ENCODE data around the gene SUPT3H. TPM values are rescaled to one million over a fixed set of nuclear protein-coding genes. Genes with fewer than 3 reads are reported as not detected.

Gene SUPT3H
- total RNA-seq, 1 experiment from 2014 or later: 3.6 TPM

- no TSS peak for BruUV-seq (replicated peaks)
- Histone ChIP-seq H3K27ac (ENCODE audit: low read length) (no peak overlapping the region), H2AFZ (ENCODE audit: low read length) (no peak overlapping the region), H3K9me2 (replicated peaks; ENCODE audit: low read length) (no peaks in the 10 kb centered on the region), H4K20me1 (ENCODE audit: low read length) (no peaks in the 10 kb centered on the region), H3K4me3 (ENCODE audit: low read length) (no peak overlapping the region), H3K4me1 (ENCODE audit: insufficient read depth, low read length) (peaks cover 5% of the 10 kb centered on the region), H3K9ac (ENCODE audit: low read length) (no peak overlapping the region), H3K27me3 (ENCODE audit: low read length) (no peaks in the 10 kb centered on the region), H3K4me2 (ENCODE audit: low read length) (no peak overlapping the region), H3F3A (ENCODE audit: low read length, unreplicated experiment) (no peaks in the 10 kb centered on the region), H3K36me3 (ENCODE audit: low read depth, low read length) (no peaks in the 10 kb centered on the region), H3K79me2 (ENCODE audit: low read length) (no peaks in the 10 kb centered on the region), H3K9me3 (ENCODE audit: low read length) (no peaks in the 10 kb centered on the region)
- ChIA-PET CTCF (no interaction called here), POLR2A (ENCODE audit: unreplicated experiment) (no interaction called here)
- TF ChIP-seq CTCF (conservative IDR thresholded peaks at IDR 0.05; ENCODE audit: low read depth, low read length): no peak
- TF ChIP-seq EZH2 (IDR thresholded peaks at IDR 0.05; ENCODE audit: low read length, unreplicated experiment): no peak
- TF ChIP-seq EZH2phosphoT487 (IDR thresholded peaks at IDR 0.05; ENCODE audit: borderline replicate concordance, low read length): no peak
- DNase-seq: peak; percentile 11
- intact Hi-C loops (cut with micrococcal nuclease): loop anchor here (10.0 kb wide), 1 partner anchor 151 kb away; no protein-coding TSS in a partner anchor
- peak; percentile 94 for ATAC-seq
Observed at GRCh38 chr6:44826025-44826676, 551.6 kb downstream of the SUPT3H start.

- no peaks in the 10 kb centered on the region for H4K20me1 ChIP-seq (ENCODE audit: low read length)
- H3K9ac ChIP-seq (ENCODE audit: low read length): no peak overlapping the region
- POLR2A ChIA-PET (ENCODE audit: unreplicated experiment): interaction anchor here (0.6 kb wide), 1 partner anchor 402 kb away, joined by 4 read pairs; no protein-coding TSS in a partner anchor
- H3K4me2 ChIP-seq (ENCODE audit: low read length): no peak overlapping the region
- no peak for DNase-seq
- no peaks in the 10 kb centered on the region for H3K9me2 ChIP-seq (replicated peaks; ENCODE audit: low read length)
- H3K36me3 ChIP-seq (ENCODE audit: low read depth, low read length): no peaks in the 10 kb centered on the region
- no peaks in the 10 kb centered on the region for H3F3A ChIP-seq (ENCODE audit: low read length, unreplicated experiment)
- H3K27ac ChIP-seq (ENCODE audit: low read length): no peak overlapping the region
- H3K4me1 ChIP-seq (ENCODE audit: insufficient read depth, low read length): peaks cover 5% of the 10 kb centered on the region
- no peaks in the 10 kb centered on the region for H3K79me2 ChIP-seq (ENCODE audit: low read length)
- intact Hi-C loops (cut with micrococcal nuclease): loop anchor here (10.0 kb wide), 1 partner anchor 150 kb away; no protein-coding TSS in a partner anchor
- H3K27me3 ChIP-seq (ENCODE audit: low read length): no peaks in the 10 kb centered on the region
- H2AFZ ChIP-seq (ENCODE audit: low read length): no peak overlapping the region
- no TSS peak for BruUV-seq (replicated peaks)
- CTCF ChIA-PET: no interaction called here
- TF ChIP-seq EZH2 (IDR thresholded peaks at IDR 0.05; ENCODE audit: low read length, unreplicated experiment): no peak
- no peak for TF ChIP-seq CTCF (conservative IDR thresholded peaks at IDR 0.05; ENCODE audit: low read depth, low read length)
- no peak for TF ChIP-seq EZH2phosphoT487 (IDR thresholded peaks at IDR 0.05; ENCODE audit: borderline replicate concordance, low read length)
- no peaks in the 10 kb centered on the region for H3K9me3 ChIP-seq (ENCODE audit: low read length)
- ATAC-seq: no peak
- no peak overlapping the region for H3K4me3 ChIP-seq (ENCODE audit: low read length)
Observed at GRCh38 chr6:44825273-44825672, 552.5 kb downstream of the SUPT3H start.

- Histone ChIP-seq H3K36me3 (ENCODE audit: low read depth, low read length) (no peaks in the 10 kb centered on the region), H3K4me1 (ENCODE audit: insufficient read depth, low read length) (peaks cover 5% of the 10 kb centered on the region), H2AFZ (ENCODE audit: low read length) (no peak overlapping the region), H3K9me2 (replicated peaks; ENCODE audit: low read length) (no peaks in the 10 kb centered on the region), H3K4me2 (ENCODE audit: low read length) (no peak overlapping the region), H3F3A (ENCODE audit: low read length, unreplicated experiment) (no peaks in the 10 kb centered on the region), H3K9me3 (ENCODE audit: low read length) (no peaks in the 10 kb centered on the region), H3K9ac (ENCODE audit: low read length) (no peak overlapping the region), H3K79me2 (ENCODE audit: low read length) (no peaks in the 10 kb centered on the region), H4K20me1 (ENCODE audit: low read length) (no peaks in the 10 kb centered on the region), H3K27ac (ENCODE audit: low read length) (no peak overlapping the region), H3K4me3 (ENCODE audit: low read length) (no peak overlapping the region), H3K27me3 (ENCODE audit: low read length) (no peaks in the 10 kb centered on the region)
- CTCF ChIA-PET: no interaction called here
- TF ChIP-seq EZH2 (IDR thresholded peaks at IDR 0.05; ENCODE audit: low read length, unreplicated experiment): no peak
- DNase-seq (no peak), ATAC-seq (no peak)
- BruUV-seq (replicated peaks): no TSS peak
- POLR2A ChIA-PET (ENCODE audit: unreplicated experiment): no interaction called here
- intact Hi-C loops (cut with micrococcal nuclease): loop anchor here (10.0 kb wide), 1 partner anchor 150 kb away; no protein-coding TSS in a partner anchor
Observed at GRCh38 chr6:44824567-44824966, 553.2 kb downstream of the SUPT3H start.

Measured in PC-3 (cell line).